SK-N-SH (cell line): ENCODE data around the gene STARD5. TPM values are rescaled to one million over a fixed set of nuclear protein-coding genes. Genes with fewer than 3 reads are reported as not detected.

Experiments used
- CTCF ChIA-PET: fragments of 300-600, 350-600 bp; formaldehyde crosslinking; extraction: SDS; loops from one replicate; lab custom pipeline; 2021; lab: Yijun Ruan, JAX
- POLR2A ChIA-PET: fragments of 350-600 bp; sonication (Branson Sonifier 250); formaldehyde crosslinking; extraction: SDS; loops from one replicate; lab custom pipeline; 2020; ENCODE audit warnings: antibody characterized with exemption, inconsistent platforms; lab: Yijun Ruan, JAX
- DNase-seq: peaks from one replicate; pipeline ENCODE4 v3.0.0; 2012
- H2AFZ ChIP-seq: fragments of 200-600 bp; sonication (generic); 2 replicates; pipeline ENCODE4 v1.8.1; 2016; ENCODE audit warnings: antibody characterized with exemption, mild to moderate bottlenecking, low read depth
- H3F3A ChIP-seq: fragments of 200-600 bp; sonication (generic); replicated peaks from 2 replicates; pipeline ENCODE3; 2016; ENCODE audit warnings: antibody characterized with exemption, mild to moderate bottlenecking; ENCODE audit not compliant: insufficient read depth
- H3K27ac ChIP-seq, 2 experiments: fragments of 200-500 bp in 1 of 2; fragments of 200-600 bp in 1 of 2; sonication (Bioruptor generic) in 1 of 2; sonication (generic), shearing (Covaris generic) in 1 of 2; 2 replicates each; pipeline versions ENCODE4 v1.5.1 to v1.6.1; 2014 to 2016; ENCODE audit warnings: low read depth in 2 of 2, inconsistent platforms in 1 of 2, low read length in 1 of 2, mild to moderate bottlenecking in 1 of 2, mixed read lengths in 1 of 2
- H3K27me3 ChIP-seq: fragments of 200-600 bp; sonication (generic), shearing (Covaris generic); 2 replicates; pipeline ENCODE4 v1.6.1; 2016; ENCODE audit warnings: mixed run types; ENCODE audit not compliant: insufficient read depth
- H3K36me3 ChIP-seq, 2 experiments: fragments of 200-500 bp in 1 of 2; fragments of 200-600 bp in 1 of 2; sonication (Bioruptor generic) in 1 of 2; sonication (generic) in 1 of 2; replicated peaks in 1 of 2; 2 replicates each; pipeline versions ENCODE3 to v1.5.1; 2014 to 2016; ENCODE audit warnings: low read length in 1 of 2, mild to moderate bottlenecking in 1 of 2; ENCODE audit not compliant: insufficient read depth in 2 of 2, control insufficient read depth in 1 of 2
- H3K4me1 ChIP-seq, 2 experiments: fragments of 200-500 bp in 1 of 2; fragments of 200-600 bp in 1 of 2; sonication (Bioruptor generic) in 1 of 2; sonication (generic), shearing (Covaris generic) in 1 of 2; 2 replicates each; pipeline versions ENCODE4 v1.5.1 to v1.6.1; 2014 to 2016; ENCODE audit warnings: low read depth in 1 of 2, low read length in 1 of 2, mixed run types in 1 of 2; ENCODE audit not compliant: insufficient read depth in 2 of 2, control insufficient read depth in 1 of 2
- H3K4me2 ChIP-seq: fragments of 200-600 bp; sonication (generic), shearing (Covaris generic); 2 replicates; pipeline ENCODE4 v1.6.1; 2017; ENCODE audit warnings: mixed run types
- H3K4me3 ChIP-seq, 2 experiments: fragments of 200-500 bp in 1 of 2; fragments of 200-600 bp in 1 of 2; sonication (Bioruptor generic) in 1 of 2; sonication (generic), shearing (Covaris generic) in 1 of 2; 2 replicates each; pipeline versions ENCODE4 v1.5.1 to v1.8.1; 2014 to 2016; ENCODE audit warnings: low read depth in 2 of 2, inconsistent platforms in 1 of 2, low read length in 1 of 2, mild to moderate bottlenecking in 1 of 2, mixed read lengths in 1 of 2, moderate library complexity in 1 of 2
- H3K79me2 ChIP-seq: fragments of 200-600 bp; sonication (generic); 2 replicates; pipeline ENCODE4 v1.8.1; 2017; ENCODE audit warnings: mild to moderate bottlenecking; ENCODE audit not compliant: insufficient read depth
- H3K9ac ChIP-seq: fragments of 200-600 bp; sonication (generic); 2 replicates; pipeline ENCODE4 v1.6.1; 2017; ENCODE audit warnings: mixed run types
- H3K9me2 ChIP-seq: fragments of 200-600 bp; sonication (generic); 2 replicates; pipeline ENCODE4 v1.6.1; 2017; ENCODE audit warnings: mixed run types
- H3K9me3 ChIP-seq: fragments of 200-600 bp; sonication (generic); 2 replicates; pipeline ENCODE4 v1.6.1; 2017; ENCODE audit warnings: mixed run types, mild to moderate bottlenecking, moderate library complexity
- H4K20me1 ChIP-seq: fragments of 200-600 bp; sonication (generic); 2 replicates; pipeline ENCODE4 v1.6.1; 2017; ENCODE audit warnings: mild to moderate bottlenecking, mixed run types; ENCODE audit not compliant: insufficient read depth
- IRF3 ChIP-seq: fragments of 150-350 bp; IDR thresholded peaks from 2 replicates; pipeline ENCODE4 v1.6.1; 2016; ENCODE audit warnings: mild to moderate bottlenecking, low read depth, low read length
- MAX ChIP-seq: IDR thresholded peaks from 2 replicates; pipeline ENCODE4 v1.4.0; 2012; ENCODE audit warnings: low read depth
- MEF2A ChIP-seq: IDR thresholded peaks from 2 replicates; pipeline ENCODE4 v1.4.0; 2012; ENCODE audit warnings: low read depth, borderline replicate concordance
- PBX3 ChIP-seq: IDR thresholded peaks from 2 replicates; pipeline ENCODE4; 2012
- POLR2AphosphoS5 ChIP-seq: IDR thresholded peaks from 2 replicates; pipeline ENCODE4 v1.6.1; 2012; ENCODE audit warnings: low read depth, low read length
- REST ChIP-seq: IDR thresholded peaks from 2 replicates; pipeline ENCODE4 v1.6.1; 2012; ENCODE audit warnings: mild to moderate bottlenecking, low read depth, low read length, moderate library complexity
- SIN3A ChIP-seq: IDR thresholded peaks from 2 replicates; pipeline ENCODE4 v1.6.1; 2012; ENCODE audit warnings: low read depth, mild to moderate bottlenecking, low read length, moderate library complexity, borderline replicate concordance
- TAF1 ChIP-seq: IDR thresholded peaks from 2 replicates; pipeline ENCODE4 v1.6.1; 2012; ENCODE audit warnings: low read depth, mild to moderate bottlenecking, low read length, moderate library complexity, borderline replicate concordance
- TEAD4 ChIP-seq: IDR thresholded peaks from 2 replicates; pipeline ENCODE4 v1.4.0; 2012; ENCODE audit warnings: mild to moderate bottlenecking, borderline replicate concordance; ENCODE audit not compliant: insufficient read depth
- USF1 ChIP-seq: IDR thresholded peaks from 2 replicates; pipeline ENCODE4 v1.4.0; 2012; ENCODE audit warnings: low read depth, borderline replicate concordance
- WGBS: methylation state at CpG from one replicate; pipeline ENCODE4 v1.1.6; 2017; ENCODE audit warnings: low lambda C conversion rate; 5-methylcytosine and 5-hydroxymethylcytosine counted together
- polyA plus RNA-seq, 3 experiments: library from polyadenylated mRNA; depleted of rRNA; stranded (reverse); fragments of >200 nt; gene quantifications; 2 replicates each; pipeline ENCODE4 v1.2.3, GENCODE V29; 2012

The STARD5 gene
- polyA plus RNA-seq (2012; rRNA removed), result 1.6 and 3.2 TPM in 2 replicates
- 1.0 and 1.4 TPM in 2 replicates for polyA plus RNA-seq (2012; cell fraction: cytosol; rRNA removed)
- polyA plus RNA-seq (2012; cell fraction: nucleus; rRNA removed), result 5.7 and 6.5 TPM in 2 replicates

- Histone ChIP-seq H3K9ac (peak within 1 kb of the TSS; percentile 72), H4K20me1 (no peaks in the 10 kb centered on the region), H2AFZ (peak within 1 kb of the TSS; percentile 100), H3K9me3 (no peaks in the 10 kb centered on the region), H3K27ac (peak within 1 kb of the TSS in 1 of 2 experiments; percentile 34; a peak in 1 of 4 replicates), H3K79me2 (no peaks in the 10 kb centered on the region), H3K4me3 (peak within 1 kb of the TSS; percentile 80 to 82), H3K4me1 (peaks cover 4 to 5% of the 10 kb centered on the region in 2 experiments; a peak in 2 of 4 replicates), H3F3A (peaks cover 14% of the 10 kb centered on the region), H3K4me2 (peak within 1 kb of the TSS; percentile 86), H3K9me2 (no peaks in the 10 kb centered on the region), H3K36me3 (no peaks in the 10 kb centered on the region), H3K27me3 (no peaks in the 10 kb centered on the region)
- CTCF ChIA-PET, result interaction anchor here (1.0 to 1.3 kb wide), 4 partner anchors 13 to 58 kb away, joined by 4 to 5 read pairs (median 4); no protein-coding TSS in a partner anchor
- DNase-seq, result peak; percentile 98
- TF ChIP-seq POLR2AphosphoS5 (peak; percentile 78), SIN3A (no peak), IRF3 (peak; percentile 63), REST (0 out of 2 replicates have a peak, but pooled peaks have one; percentile 12), TAF1 (peak; percentile 88), MEF2A (no peak), PBX3 (peak; percentile 98), TEAD4 (no peak), USF1 (no peak), MAX (peak; percentile 12)
- POLR2A ChIA-PET, result interaction anchor here (0.7 to 1.0 kb wide), 4 partner anchors 11 to 58 kb away, joined by 3 to 6 read pairs (median 4); no protein-coding TSS in a partner anchor
- WGBS, result under 1% methylated on average over 18 of the region's 67 CpGs
Measured at GRCh38 chr15:81323944-81324881, at the start of gene STARD5. Gene STARD5 (minus strand): TSS chr15:81324141. CDS start chr15:81324099, 42 bp downstream.
